Measurements from ENCODE around the gene TTC3.

The TTC3 gene

GRCh38 chr21:37176716-37177115 is 103.7 kb downstream of the TTC3 start:
- H4K20me1 ChIP-seq (ENCODE audit: insufficient read depth, low read length), result no peaks in the 10 kb centered on the region
- peaks cover 89% of the 10 kb centered on the region for H3K36me3 ChIP-seq (ENCODE audit: insufficient read depth, low read length)
- TF ChIP-seq CTCF (IDR thresholded peaks at IDR 0.05; ENCODE audit: borderline replicate concordance, extremely low read depth, low read length, poor library complexity, severe bottlenecking), result no peak
- TF ChIP-seq EZH2 (IDR thresholded peaks at IDR 0.05; ENCODE audit: borderline replicate concordance, low read depth, low read length, severe bottlenecking), result no peak
- H3K4me1 ChIP-seq (ENCODE audit: insufficient read depth, low read length), result no peaks in the 10 kb centered on the region
- H3K4me2 ChIP-seq (ENCODE audit: insufficient read depth, low read length), result no peak overlapping the region
- DNase-seq (no peak), ATAC-seq (ENCODE audit: insufficient read depth, low read depth) (no peak)
- no peaks in the 10 kb centered on the region for H3K27me3 ChIP-seq (ENCODE audit: insufficient read depth, low read length, poor library complexity)
- H3K9ac ChIP-seq (ENCODE audit: low read depth, low read length), result no peak overlapping the region
- H3K9me3 ChIP-seq (ENCODE audit: insufficient read depth, low read length, severe bottlenecking), result no peaks in the 10 kb centered on the region
- H3K27ac ChIP-seq (ENCODE audit: low read length), result no peak overlapping the region
- no peak overlapping the region for H2AFZ ChIP-seq (ENCODE audit: low read depth, low read length)
- H3K4me3 ChIP-seq (ENCODE audit: low read depth in 1 of 2, low read length in 2 of 2), result no peak overlapping the region
- H3K79me2 ChIP-seq (ENCODE audit: insufficient read depth, low read length), result no peaks in the 10 kb centered on the region

GRCh38 chr21:37181059-37181458 is 108.0 kb downstream of the TTC3 start:
- no peaks in the 10 kb centered on the region for H3K79me2 ChIP-seq (ENCODE audit: insufficient read depth, low read length)
- no peak for ATAC-seq (ENCODE audit: insufficient read depth, low read depth)
- H2AFZ ChIP-seq (ENCODE audit: low read depth, low read length), result no peak overlapping the region
- DNase-seq, result no peak
- H3K4me3 ChIP-seq (ENCODE audit: low read depth in 1 of 2, low read length in 2 of 2), result no peak overlapping the region
- no peaks in the 10 kb centered on the region for H3K9me3 ChIP-seq (ENCODE audit: insufficient read depth, low read length, severe bottlenecking)
- no peaks in the 10 kb centered on the region for H3K27me3 ChIP-seq (ENCODE audit: insufficient read depth, low read length, poor library complexity)
- no peak overlapping the region for H3K9ac ChIP-seq (ENCODE audit: low read depth, low read length)
- H3K36me3 ChIP-seq (ENCODE audit: insufficient read depth, low read length), result peaks cover 73% of the 10 kb centered on the region
- TF ChIP-seq CTCF (IDR thresholded peaks at IDR 0.05; ENCODE audit: borderline replicate concordance, extremely low read depth, low read length, poor library complexity, severe bottlenecking), result no peak
- TF ChIP-seq EZH2 (IDR thresholded peaks at IDR 0.05; ENCODE audit: borderline replicate concordance, low read depth, low read length, severe bottlenecking), result no peak
- H3K27ac ChIP-seq (ENCODE audit: low read length), result no peak overlapping the region
- no peak overlapping the region for H3K4me2 ChIP-seq (ENCODE audit: insufficient read depth, low read length)
- no peaks in the 10 kb centered on the region for H4K20me1 ChIP-seq (ENCODE audit: insufficient read depth, low read length)
- H3K4me1 ChIP-seq (ENCODE audit: insufficient read depth, low read length), result no peaks in the 10 kb centered on the region

- H3K27ac ChIP-seq (ENCODE audit: low read length), result no peak overlapping the region
- no peaks in the 10 kb centered on the region for H4K20me1 ChIP-seq (ENCODE audit: insufficient read depth, low read length)
- no peaks in the 10 kb centered on the region for H3K79me2 ChIP-seq (ENCODE audit: insufficient read depth, low read length)
- no peak overlapping the region for H2AFZ ChIP-seq (ENCODE audit: low read depth, low read length)
- no peaks in the 10 kb centered on the region for H3K4me1 ChIP-seq (ENCODE audit: insufficient read depth, low read length)
- no peaks in the 10 kb centered on the region for H3K9me3 ChIP-seq (ENCODE audit: insufficient read depth, low read length, severe bottlenecking)
- ATAC-seq (ENCODE audit: insufficient read depth, low read depth), result no peak
- H3K4me2 ChIP-seq (ENCODE audit: insufficient read depth, low read length), result no peak overlapping the region
- TF ChIP-seq CTCF (IDR thresholded peaks at IDR 0.05; ENCODE audit: borderline replicate concordance, extremely low read depth, low read length, poor library complexity, severe bottlenecking) (no peak), EZH2 (IDR thresholded peaks at IDR 0.05; ENCODE audit: borderline replicate concordance, low read depth, low read length, severe bottlenecking) (no peak)
- H3K4me3 ChIP-seq (ENCODE audit: low read depth in 1 of 2, low read length in 2 of 2), result no peak overlapping the region
- no peak overlapping the region for H3K9ac ChIP-seq (ENCODE audit: low read depth, low read length)
- peaks cover 73% of the 10 kb centered on the region for H3K36me3 ChIP-seq (ENCODE audit: insufficient read depth, low read length)
- no peaks in the 10 kb centered on the region for H3K27me3 ChIP-seq (ENCODE audit: insufficient read depth, low read length, poor library complexity)
- DNase-seq, result no peak
These were observed 109.2 kb downstream of the TTC3 start for GRCh38 chr21:37182222-37182621.

GRCh38 chr21:37183749-37184148 is 110.7 kb downstream of the TTC3 start:
- H3K36me3 ChIP-seq (ENCODE audit: insufficient read depth, low read length), result peaks cover 73% of the 10 kb centered on the region

More at GRCh38 chr21:37183749-37184148, 110.7 kb downstream of the TTC3 start:
- no peak overlapping the region for H3K4me3 ChIP-seq (ENCODE audit: low read depth in 1 of 2, low read length in 2 of 2)
- H3K27me3 ChIP-seq (ENCODE audit: insufficient read depth, low read length, poor library complexity), result no peaks in the 10 kb centered on the region
- no peaks in the 10 kb centered on the region for H4K20me1 ChIP-seq (ENCODE audit: insufficient read depth, low read length)
- H3K4me2 ChIP-seq (ENCODE audit: insufficient read depth, low read length), result no peak overlapping the region
- DNase-seq (no peak), ATAC-seq (ENCODE audit: insufficient read depth, low read depth) (no peak)
- no peaks in the 10 kb centered on the region for H3K79me2 ChIP-seq (ENCODE audit: insufficient read depth, low read length)
- no peaks in the 10 kb centered on the region for H3K4me1 ChIP-seq (ENCODE audit: insufficient read depth, low read length)
- H3K9ac ChIP-seq (ENCODE audit: low read depth, low read length), result no peak overlapping the region
- no peaks in the 10 kb centered on the region for H3K9me3 ChIP-seq (ENCODE audit: insufficient read depth, low read length, severe bottlenecking)
- H2AFZ ChIP-seq (ENCODE audit: low read depth, low read length), result no peak overlapping the region
- TF ChIP-seq CTCF (IDR thresholded peaks at IDR 0.05; ENCODE audit: borderline replicate concordance, extremely low read depth, low read length, poor library complexity, severe bottlenecking), result no peak
- no peak for TF ChIP-seq EZH2 (IDR thresholded peaks at IDR 0.05; ENCODE audit: borderline replicate concordance, low read depth, low read length, severe bottlenecking)
- no peak overlapping the region for H3K27ac ChIP-seq (ENCODE audit: low read length)

All from DND-41 (cell line).